ENCODE measurements around the gene OLFM1. TPM values are rescaled to one million over a fixed set of nuclear protein-coding genes. Genes with fewer than 3 reads are reported as not detected.
A peak's percentile ranks its signal among the peaks of the same experiment; 100 is the strongest.

The OLFM1 gene
- total RNA-seq, 4 donors from 2014 or later, result 18.7 to 46.1 (median 38.6) TPM

GRCh38 chr9:135075234-135076142, 12.0 kb upstream of the OLFM1 start:
- no peak for DNase-seq (ENCODE audit: extremely low spot score)
- no peak for TF ChIP-seq EP300 (IDR thresholded peaks at IDR 0.05)
- TF ChIP-seq POLR2AphosphoS5 (IDR thresholded peaks at IDR 0.05), result peak; percentile 56 to 61
- TF ChIP-seq, protein P1, sequence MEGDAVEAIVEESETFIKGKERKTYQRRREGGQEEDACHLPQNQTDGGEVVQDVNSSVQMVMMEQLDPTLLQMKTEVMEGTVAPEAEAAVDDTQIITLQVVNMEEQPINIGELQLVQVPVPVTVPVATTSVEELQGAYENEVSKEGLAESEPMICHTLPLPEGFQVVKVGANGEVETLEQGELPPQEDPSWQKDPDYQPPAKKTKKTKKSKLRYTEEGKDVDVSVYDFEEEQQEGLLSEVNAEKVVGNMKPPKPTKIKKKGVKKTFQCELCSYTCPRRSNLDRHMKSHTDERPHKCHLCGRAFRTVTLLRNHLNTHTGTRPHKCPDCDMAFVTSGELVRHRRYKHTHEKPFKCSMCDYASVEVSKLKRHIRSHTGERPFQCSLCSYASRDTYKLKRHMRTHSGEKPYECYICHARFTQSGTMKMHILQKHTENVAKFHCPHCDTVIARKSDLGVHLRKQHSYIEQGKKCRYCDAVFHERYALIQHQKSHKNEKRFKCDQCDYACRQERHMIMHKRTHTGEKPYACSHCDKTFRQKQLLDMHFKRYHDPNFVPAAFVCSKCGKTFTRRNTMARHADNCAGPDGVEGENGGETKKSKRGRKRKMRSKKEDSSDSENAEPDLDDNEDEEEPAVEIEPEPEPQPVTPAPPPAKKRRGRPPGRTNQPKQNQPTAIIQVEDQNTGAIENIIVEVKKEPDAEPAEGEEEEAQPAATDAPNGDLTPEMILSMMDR (IDR thresholded peaks at IDR 0.05), result peak in 1 of 3 experiments; percentile 8
- Histone ChIP-seq H3K9me3 (no peaks in the 10 kb centered on the region), H3K4me3 (peak overlapping the region; percentile 60 to 82 (median 63)), H3K27ac (replicated peaks in 1 of 4) (peak overlapping the region; percentile 57 to 76 (median 60)), H3K36me3 (no peaks in the 10 kb centered on the region), H3K4me1 (peaks cover 16 to 29% (median 25%) of the 10 kb centered on the region in 4 donors), H3K27me3 (peaks cover 0 to 38% (median 0%) of the 10 kb centered on the region in 4 donors)
- WGBS, result 1% methylated on average over 37 of the region's 90 CpGs
- intact Hi-C loops (cut with DNase I), result no loop called here

DNA sequence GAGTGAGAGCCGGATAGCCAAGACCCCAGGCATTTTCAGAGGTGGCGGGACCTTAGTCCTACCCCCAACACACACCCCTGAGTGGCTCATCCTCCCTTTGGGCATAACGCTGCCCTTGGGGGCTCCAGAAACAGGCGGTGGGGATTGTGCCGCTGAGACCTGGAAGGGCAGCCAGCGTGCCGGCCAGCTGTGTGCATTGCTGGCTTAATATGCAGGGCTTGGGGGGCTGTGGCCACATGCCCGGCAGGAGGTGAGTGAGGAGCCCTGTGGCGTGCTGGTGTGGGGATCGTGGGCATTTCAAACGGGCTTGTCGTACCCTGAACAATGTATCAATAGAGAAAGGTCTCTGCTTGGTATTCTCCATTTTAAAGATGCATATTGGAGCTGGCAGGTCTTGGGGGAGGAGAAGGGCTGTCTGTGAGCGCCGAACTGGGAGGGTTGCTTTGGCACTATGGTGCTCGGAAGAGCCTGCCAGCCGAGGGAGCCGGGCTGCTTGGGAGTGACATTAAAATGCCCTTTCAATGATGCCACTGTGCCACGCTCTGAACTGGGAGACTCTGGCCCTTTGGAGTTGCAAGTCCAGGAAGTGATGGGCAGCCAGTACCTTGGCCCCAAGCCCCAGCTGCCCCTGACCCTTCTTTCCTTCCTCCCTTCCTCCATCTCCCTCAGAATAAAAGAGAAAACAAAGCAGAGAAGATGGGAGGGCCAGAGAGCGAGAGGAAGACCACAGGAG, 11.2 kb upstream of the OLFM1 start:
- Histone ChIP-seq H3K9me3 (no peaks in the 10 kb centered on the region), H3K27me3 (peaks cover 0 to 35% (median 0%) of the 10 kb centered on the region in 4 donors), H3K4me1 (peaks cover 16 to 29% (median 25%) of the 10 kb centered on the region in 4 donors), H3K27ac (replicated peaks in 1 of 4) (no peak overlapping the region), H3K36me3 (no peaks in the 10 kb centered on the region), H3K4me3 (peak overlapping the region; percentile 60 to 82 (median 63))
- intact Hi-C loops (cut with DNase I), result no loop called here
- TF ChIP-seq POLR2A (IDR thresholded peaks at IDR 0.05; ENCODE audit: low read depth) (no peak), POLR2AphosphoS5 (IDR thresholded peaks at IDR 0.05) (no peak), EP300 (IDR thresholded peaks at IDR 0.05) (no peak)
- TF ChIP-seq, protein P1 (IDR thresholded peaks at IDR 0.05), result no peak
- 31% methylated on average over 14 of the region's 19 CpGs for WGBS
- no peak for DNase-seq (ENCODE audit: extremely low spot score)

DNA sequence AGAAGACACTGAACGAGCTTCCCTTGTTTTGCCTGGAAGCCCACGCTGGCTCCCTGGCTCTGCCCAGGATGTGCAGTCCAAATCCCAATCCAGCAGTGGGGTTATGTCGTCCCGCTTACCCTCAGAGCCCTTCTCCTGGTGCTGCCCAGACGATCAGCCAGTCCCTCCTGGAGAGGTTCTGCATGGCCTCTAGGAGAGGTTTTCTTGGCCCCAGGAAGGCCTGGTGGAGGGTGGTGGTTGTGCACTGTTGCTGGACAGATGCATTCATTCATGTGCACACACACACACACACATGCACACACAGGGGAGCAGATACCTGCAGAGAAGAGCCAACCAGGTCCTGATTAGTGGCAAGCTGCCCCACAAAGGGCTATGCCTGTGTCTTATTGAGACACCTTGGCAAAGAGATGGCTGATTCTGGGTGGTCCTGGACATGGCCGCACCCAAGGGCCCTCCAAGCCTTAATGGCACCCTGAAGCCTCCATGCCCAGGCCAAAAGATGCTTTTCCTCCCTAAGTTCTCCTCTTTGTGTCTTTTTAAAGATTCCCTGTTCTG, 10.5 kb upstream of the OLFM1 start:
- peaks cover 0 to 36% (median 0%) of the 10 kb centered on the region in 4 donors for H3K27me3 ChIP-seq
- no peak for DNase-seq (ENCODE audit: extremely low spot score)
- no peak for TF ChIP-seq EP300 (IDR thresholded peaks at IDR 0.05)
- TF ChIP-seq POLR2A (IDR thresholded peaks at IDR 0.05; ENCODE audit: low read depth), result no peak
- TF ChIP-seq POLR2AphosphoS5 (IDR thresholded peaks at IDR 0.05), result no peak
- H3K4me1 ChIP-seq, result peaks cover 16 to 29% (median 25%) of the 10 kb centered on the region in 4 donors
- H3K4me3 ChIP-seq, result peak overlapping the region in 3 of 4 donors; percentile 61 to 82 (median 65)
- no peaks in the 10 kb centered on the region for H3K9me3 ChIP-seq
- intact Hi-C loops (cut with DNase I), result no loop called here
- 86% methylated on average over 5 of the region's 6 CpGs for WGBS
- H3K36me3 ChIP-seq, result no peaks in the 10 kb centered on the region
- H3K27ac ChIP-seq (replicated peaks in 1 of 4), result no peak overlapping the region

GRCh38 chr9:135077497-135078200, 9.8 kb upstream of the OLFM1 start:
- Histone ChIP-seq H3K4me3 (peak overlapping the region in 1 of 4 donors; percentile 61), H3K27ac (replicated peaks in 1 of 4) (no peak overlapping the region), H3K27me3 (peaks cover 0 to 37% (median 0%) of the 10 kb centered on the region in 4 donors), H3K4me1 (peaks cover 16 to 29% (median 25%) of the 10 kb centered on the region in 4 donors), H3K9me3 (no peaks in the 10 kb centered on the region), H3K36me3 (no peaks in the 10 kb centered on the region)
- intact Hi-C loops (cut with DNase I), result no loop called here
- 43% methylated on average over 6 of the region's 12 CpGs for WGBS
- TF ChIP-seq, protein P1 (IDR thresholded peaks at IDR 0.05), result no peak
- no peak for TF ChIP-seq EP300 (IDR thresholded peaks at IDR 0.05)
- no peak for TF ChIP-seq POLR2AphosphoS5 (IDR thresholded peaks at IDR 0.05)
- no peak for TF ChIP-seq POLR2A (IDR thresholded peaks at IDR 0.05; ENCODE audit: low read depth)
- no peak for DNase-seq (ENCODE audit: extremely low spot score)

Measured in esophagus muscularis mucosa (tissue), 4 donors.